HG03060 (cell line): ENCODE measurements around the gene MAN2C1.
"Not testable (repeated sequence)": the region's sequence is repeated elsewhere in the genome, so short reads cannot be mapped to it uniquely, and the experiment has no call there.

Source experiments
- ATAC-seq: cut with Tn5 transposase; IDR thresholded peaks from one replicate; pipeline ENCODE4 v1.9.1; 2021; ENCODE audit warnings: low read depth, moderate number of reproducible peaks; ENCODE audit not compliant: unreplicated experiment

Gene MAN2C1

DNA sequence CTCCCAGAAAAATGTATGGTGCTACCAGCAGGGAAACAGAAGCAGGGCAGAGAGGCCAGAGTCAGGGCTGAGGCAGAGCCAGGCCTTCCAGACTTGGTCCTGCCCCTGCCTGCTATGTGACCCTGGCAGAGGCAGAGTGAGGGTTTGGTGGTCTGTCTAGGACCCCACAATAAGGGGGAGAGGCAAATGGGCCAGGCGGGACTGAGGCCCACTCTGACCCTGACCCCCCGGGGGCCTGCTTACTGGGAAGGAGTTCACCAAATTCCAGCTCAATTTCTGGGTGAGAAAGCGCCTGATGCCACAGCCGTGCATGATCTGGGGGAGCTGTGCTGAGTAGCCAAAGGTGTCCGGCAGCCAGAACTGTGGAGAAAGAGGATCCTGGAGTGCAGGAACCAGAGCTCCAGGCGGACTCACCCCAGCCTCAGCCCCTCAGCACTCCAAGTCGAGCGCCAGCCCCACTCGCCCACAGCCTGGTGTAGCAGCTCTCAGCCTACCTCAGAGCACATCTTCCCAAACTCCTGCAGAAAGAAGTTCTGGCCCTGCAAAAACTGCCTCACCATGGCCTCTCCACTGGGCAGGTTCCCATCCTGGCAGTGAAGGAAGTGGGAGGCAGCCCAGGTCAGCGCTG is 6.9 kb downstream of the MAN2C1 start:
- ATAC-seq: no peak

- no peak for ATAC-seq
These were observed 7.6 kb downstream of the MAN2C1 start for GRCh38 chr15:75360856-75361255.

DNA sequence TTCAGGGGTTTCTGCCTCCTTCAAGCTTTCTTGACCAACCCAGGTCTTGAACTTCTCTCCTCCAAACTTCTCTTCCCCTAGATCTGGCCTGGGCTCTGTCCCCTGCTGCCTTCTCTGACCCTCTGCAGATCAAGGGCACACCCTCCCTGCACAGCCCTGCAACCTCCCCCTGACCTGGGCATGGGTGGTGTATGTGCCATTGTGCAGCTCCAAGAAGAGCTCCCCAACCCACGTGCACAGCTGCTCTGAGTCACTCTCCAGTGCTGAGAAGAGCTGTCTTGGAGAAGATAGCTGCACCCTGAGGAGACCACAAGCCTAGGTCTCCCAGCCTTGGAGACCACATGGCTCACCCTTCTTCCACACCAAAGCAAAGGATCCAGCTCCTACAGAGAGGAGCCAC is 8.0 kb downstream of the MAN2C1 start:
- no peak for ATAC-seq

DNA sequence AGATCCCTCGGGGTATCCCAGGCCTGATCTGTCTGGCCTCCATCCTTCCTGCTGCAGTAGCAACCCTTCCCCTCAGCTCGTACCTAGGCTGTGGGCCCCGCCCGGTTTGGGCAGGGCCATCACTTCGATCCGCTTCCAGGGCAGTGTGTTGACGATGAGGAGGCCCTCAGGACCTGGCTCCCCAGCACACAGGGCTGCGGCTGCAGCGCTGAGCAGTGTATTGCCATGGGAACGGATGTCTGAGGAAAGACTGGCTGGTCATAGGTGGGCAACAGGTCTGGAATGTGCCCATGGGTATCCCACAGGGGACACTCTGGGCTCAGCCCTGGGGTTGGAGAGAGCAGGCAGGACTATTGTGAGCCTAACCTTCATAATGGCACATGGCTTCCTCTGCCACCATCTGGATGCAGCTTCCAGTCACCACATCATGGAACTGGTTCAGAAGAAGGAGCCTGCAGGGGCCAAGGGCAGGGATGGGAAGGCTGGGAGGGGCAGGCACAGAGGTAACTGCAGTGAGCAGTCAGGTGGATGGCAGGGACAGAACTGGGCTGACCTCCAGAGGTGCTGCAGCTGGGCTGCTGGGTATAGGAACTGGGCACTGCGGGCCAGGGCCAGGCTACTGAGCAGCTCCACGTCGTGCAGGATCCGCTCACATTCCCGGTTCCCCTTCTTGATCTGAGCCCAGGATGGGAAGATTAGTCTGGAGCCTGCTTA is 8.7 kb downstream of the MAN2C1 start:
- ATAC-seq: no peak

- no peak for ATAC-seq
These were observed 9.5 kb downstream of the MAN2C1 start for GRCh38 chr15:75358771-75359536.

GRCh38 chr15:75357976-75358673 is 10.3 kb downstream of the MAN2C1 start:
- ATAC-seq: no peak

DNA sequence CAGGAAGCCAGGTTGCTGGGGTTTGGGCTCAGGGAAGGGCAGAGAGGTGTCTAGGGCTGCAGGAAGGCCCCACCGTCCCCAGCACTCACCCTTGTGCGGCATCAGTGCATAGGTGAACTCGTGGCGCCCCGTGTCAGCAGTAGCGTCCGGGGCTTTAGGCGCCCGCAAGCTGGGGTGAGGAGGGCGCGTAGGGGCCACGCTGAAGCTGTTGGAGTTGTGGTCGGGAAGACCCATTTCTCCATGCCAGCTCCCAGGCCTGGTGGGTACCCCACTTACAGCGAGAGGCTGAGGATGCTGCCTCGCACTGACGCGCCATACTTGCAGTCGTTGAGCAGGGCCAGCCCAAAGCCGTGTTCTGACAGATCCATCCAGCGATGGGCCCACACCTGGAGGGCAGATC is 11.9 kb downstream of the MAN2C1 start:
- no peak for ATAC-seq

GRCh38 chr15:75356006-75356405 is 12.4 kb downstream of the MAN2C1 start:
- ATAC-seq: no peak

GRCh38 chr15:75355369-75355768 is 13.0 kb downstream of the MAN2C1 start:
- no peak for ATAC-seq

- ATAC-seq: no peak
These were observed 14.0 kb downstream of the MAN2C1 start for GRCh38 chr15:75354454-75354853.

DNA sequence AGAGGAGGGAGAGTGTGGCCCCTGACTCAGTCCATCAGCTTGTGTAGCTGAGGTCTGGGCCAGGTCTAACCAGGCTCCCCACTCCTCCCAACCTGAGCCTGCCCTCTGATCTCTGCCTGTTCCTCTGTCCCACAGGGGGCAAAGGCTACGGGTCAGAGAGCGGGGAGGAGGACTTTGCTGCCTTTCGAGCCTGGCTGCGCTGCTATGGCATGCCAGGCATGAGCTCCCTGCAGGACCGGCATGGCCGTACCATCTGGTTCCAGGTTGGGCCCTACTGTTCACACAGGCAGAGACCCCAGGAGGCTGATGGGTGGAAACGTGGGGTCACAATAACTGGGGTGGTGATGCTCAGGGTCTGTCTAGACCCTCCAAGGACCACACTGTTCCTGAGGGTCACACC is 14.8 kb downstream of the MAN2C1 start:
- ATAC-seq: no peak

DNA sequence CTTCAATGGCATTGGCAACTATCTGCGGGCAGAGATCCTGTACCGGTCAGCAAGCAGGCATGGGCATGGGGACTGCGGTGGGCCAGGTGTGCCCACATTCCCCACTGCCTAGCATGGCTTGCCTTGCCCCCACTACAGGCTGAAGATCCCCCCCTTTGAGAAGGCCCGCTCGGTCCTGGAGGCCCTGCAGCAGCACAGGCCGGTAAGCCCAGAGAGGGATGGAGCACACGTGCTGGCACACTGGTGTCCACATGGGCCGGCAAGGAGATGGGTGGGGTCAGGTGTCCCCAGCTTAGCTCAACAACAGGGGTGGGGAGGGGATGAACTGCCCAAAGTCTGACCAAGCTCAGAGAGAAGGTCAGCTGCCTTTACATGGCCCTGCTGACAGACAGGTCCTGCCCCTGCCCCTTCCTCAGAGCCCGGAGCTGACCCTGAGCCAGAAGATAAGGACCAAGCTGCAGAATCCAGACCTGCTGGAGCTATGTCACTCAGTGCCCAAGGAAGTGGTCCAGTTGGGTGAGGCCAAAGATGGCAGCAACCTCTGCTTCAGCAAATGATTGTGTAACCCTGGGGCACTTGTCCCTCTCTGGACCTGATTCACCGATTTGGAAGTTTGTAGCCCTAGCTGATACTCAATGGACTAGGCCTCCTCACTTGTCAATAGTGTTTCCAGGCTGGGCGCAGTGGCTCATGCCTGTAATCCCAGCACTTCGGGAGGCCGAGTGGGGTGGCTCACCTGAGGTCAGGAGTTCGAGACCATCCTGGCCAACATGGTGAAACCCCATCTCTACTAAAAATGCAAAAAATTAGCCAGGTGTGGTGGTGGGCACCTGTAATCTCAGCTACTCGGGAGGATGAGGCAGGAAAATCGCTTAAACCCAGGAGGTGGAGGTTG is 16.0 kb downstream of the MAN2C1 start:
- no peak for ATAC-seq

DNA sequence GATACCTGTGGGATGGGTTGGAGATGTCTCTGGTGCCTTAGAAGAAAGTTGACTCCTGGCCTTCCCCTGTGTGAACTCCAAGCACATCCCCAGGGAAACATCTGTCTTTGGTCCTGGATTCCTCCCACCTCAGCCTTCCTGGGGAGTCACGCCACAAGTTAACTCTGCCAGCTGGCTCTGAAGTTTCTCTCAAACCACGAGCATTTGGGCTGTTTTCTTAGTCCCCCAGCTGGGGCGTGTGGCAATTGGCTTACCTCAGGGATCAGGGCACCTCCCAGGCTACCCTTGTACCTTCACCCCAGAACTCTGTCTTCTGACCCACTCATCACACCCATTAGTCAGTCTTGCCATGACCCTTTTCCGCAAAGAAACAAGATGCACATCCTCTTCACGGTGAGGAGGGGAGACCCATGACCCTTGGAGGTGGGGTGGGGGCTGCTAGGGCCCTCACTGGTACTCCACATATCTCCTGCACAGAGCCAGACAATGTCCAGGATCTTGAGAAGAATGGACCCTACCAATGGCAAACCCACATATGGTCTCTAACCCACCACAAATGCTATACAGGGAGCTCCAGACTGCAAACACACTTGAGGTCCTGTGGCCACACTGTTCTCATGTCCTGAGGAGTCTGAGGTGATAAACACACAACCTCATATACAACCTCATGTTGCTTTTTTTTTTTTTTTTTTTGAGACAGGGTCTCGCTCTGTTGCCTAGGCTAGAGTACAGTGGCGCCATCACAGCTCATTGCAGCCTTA is 17.6 kb downstream of the MAN2C1 start:
- no peak for ATAC-seq

- no peak for ATAC-seq
These were observed 18.4 kb downstream of the MAN2C1 start for GRCh38 chr15:75349851-75350588.

GRCh38 chr15:75349351-75349669 is 19.1 kb downstream of the MAN2C1 start:
- not testable (repeated sequence) for ATAC-seq

- no peak for ATAC-seq
These were observed 19.7 kb downstream of the MAN2C1 start for GRCh38 chr15:75348562-75349350.

- no peak for ATAC-seq
These were observed 20.3 kb downstream of the MAN2C1 start for GRCh38 chr15:75348034-75348561.
